SK-N-MC (cell line): Measurements from ENCODE around the gene UBB.

ENCODE experiments used
- EZH2 ChIP-seq: fragments of 200-600 bp; sonication (generic); IDR thresholded peaks from one replicate; pipeline ENCODE4 v1.6.1; 2017; ENCODE audit warnings: antibody characterized with exemption
- FOXP2 ChIP-seq: optimal IDR thresholded peaks from 2 replicates; pipeline ENCODE3; 2011; ENCODE audit warnings: mild to moderate bottlenecking, moderate library complexity; ENCODE audit not compliant: insufficient read depth; ENCODE audit errors: extremely low read length, control extremely low read depth
- POLR2AphosphoS5 ChIP-seq: IDR thresholded peaks from 2 replicates; pipeline ENCODE4 v1.6.1; 2012; ENCODE audit warnings: mild to moderate bottlenecking, low read depth, low read length, borderline replicate concordance

DNA sequence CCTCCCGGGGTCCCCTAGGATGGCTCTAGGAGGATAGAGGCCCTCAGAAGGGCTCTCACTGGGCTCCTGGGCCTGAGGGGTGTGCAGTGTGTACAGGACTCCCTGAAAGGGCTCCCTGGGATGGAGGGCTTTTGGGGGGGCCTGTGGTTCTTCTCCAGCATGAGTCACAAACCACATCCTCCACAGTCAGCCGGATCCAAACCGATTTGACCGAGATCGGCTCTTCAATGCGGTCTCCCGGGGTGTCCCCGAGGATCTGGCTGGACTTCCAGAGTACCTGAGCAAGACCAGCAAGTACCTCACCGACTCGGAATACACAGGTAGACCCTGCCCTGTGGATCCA, 39.0 kb downstream of the UBB start:
- TF ChIP-seq EZH2 (no peak), POLR2AphosphoS5 (no peak), FOXP2 (no peak)
